ENCODE data around the gene CPTP.

GRCh38 chr1:1361233-1361981, 36.8 kb downstream of the CPTP start:
- no peak for TF ChIP-seq EP300 (IDR thresholded peaks at IDR 0.05)
- no peak for TF ChIP-seq CTCF (IDR thresholded peaks at IDR 0.05)
- TF ChIP-seq POLR2A (IDR thresholded peaks at IDR 0.05), result no peak
